Renal cortex interstitium (tissue), 15 donors: Measurements from ENCODE around the gene RPL26. TPM values are rescaled to one million over a fixed set of nuclear protein-coding genes. Genes with fewer than 3 reads are reported as not detected.

Source experiments
- DNase-seq, 11 donors: peaks; one replicate each; pipeline ENCODE4 v3.0.0-alpha.2; 2013; ENCODE audit warnings: low read depth in 9 of 11, low spot score in 4 of 11; ENCODE audit errors: extremely low read depth in 1 of 11
- long read RNA-seq, 16 experiments: transcript quantifications; one replicate each; lab custom pipeline, GENCODE V29; 2026
- polyA plus RNA-seq, 3 donors: library from polyadenylated mRNA; unstranded; fragments of 120-200 nt; gene quantifications; one replicate each; pipeline ENCODE4 v1.2.1, GENCODE V29; 2013; ENCODE audit not compliant: insufficient read length in 3 of 3

RPL26 gene
- polyA plus RNA-seq, result 1,000 to 10,000 TPM; 2,237 to 3,232 (median 2,994) TPM
- long read RNA-seq, donor 1, transcript RPL26-214 (4 exons, 528 nt), result major isoform, 1,009 of 1,474 reads
- long read RNA-seq, donor 1, transcript RPL26-202 (2 exons, 456 nt), result minor isoform, 89 of 1,474 reads
- long read RNA-seq, donor 1, transcript RPL26-203 (2 exons, 569 nt), result minor isoform, 7 of 1,474 reads
- long read RNA-seq, donor 1, transcript RPL26-204 (3 exons, 1,002 nt), result minor isoform, 55 of 1,474 reads
- long read RNA-seq, donor 1, partial matches to known transcripts, result 235 of 1,474 reads
- long read RNA-seq, donor 1, other reads (novel, unspliced or antisense), result 66 of 1,474 reads
- long read RNA-seq, donor 2, transcript RPL26-204 (3 exons, 1,002 nt), result minor isoform, 62 of 1,466 reads
- long read RNA-seq, donor 2, transcript RPL26-202 (2 exons, 456 nt), result minor isoform, 91 of 1,466 reads
- long read RNA-seq, donor 2, transcript RPL26-214 (4 exons, 528 nt), result major isoform, 1,003 of 1,466 reads
- long read RNA-seq, donor 2, transcript RPL26-203 (2 exons, 569 nt), result minor isoform, 6 of 1,466 reads
- long read RNA-seq, donor 2, partial matches to known transcripts, result 244 of 1,466 reads
- long read RNA-seq, donor 2, other reads (novel, unspliced or antisense), result 47 of 1,466 reads
- long read RNA-seq, donor 3, transcript RPL26-203 (2 exons, 569 nt), result minor isoform, 20 of 2,503 reads
- long read RNA-seq, donor 3, transcript RPL26-202 (2 exons, 456 nt), result minor isoform, 43 of 2,503 reads
- long read RNA-seq, donor 3, transcript RPL26-214 (4 exons, 528 nt), result major isoform, 1,880 of 2,503 reads
- long read RNA-seq, donor 3, transcript RPL26-204 (3 exons, 1,002 nt), result minor isoform, 55 of 2,503 reads
- long read RNA-seq, donor 3, partial matches to known transcripts, result 368 of 2,503 reads
- long read RNA-seq, donor 3, other reads (novel, unspliced or antisense), result 110 of 2,503 reads
- long read RNA-seq, donor 4, transcript RPL26-202 (2 exons, 456 nt), result minor isoform, 27 of 1,622 reads
- long read RNA-seq, donor 4, transcript RPL26-214 (4 exons, 528 nt), result major isoform, 1,254 of 1,622 reads
- long read RNA-seq, donor 4, transcript RPL26-204 (3 exons, 1,002 nt), result minor isoform, 41 of 1,622 reads
- long read RNA-seq, donor 4, transcript RPL26-203 (2 exons, 569 nt), result minor isoform, 11 of 1,622 reads
- long read RNA-seq, donor 4, partial matches to known transcripts, result 212 of 1,622 reads
- long read RNA-seq, donor 4, other reads (novel, unspliced or antisense), result 58 of 1,622 reads
- long read RNA-seq, donor 5, result 0 reads
- long read RNA-seq, donor 6, transcript RPL26-214 (4 exons, 528 nt), result major isoform, 1,130 of 1,641 reads
- long read RNA-seq, donor 6, transcript RPL26-202 (2 exons, 456 nt), result minor isoform, 67 of 1,641 reads
- long read RNA-seq, donor 6, transcript RPL26-203 (2 exons, 569 nt), result minor isoform, 17 of 1,641 reads
- long read RNA-seq, donor 6, transcript RPL26-204 (3 exons, 1,002 nt), result minor isoform, 46 of 1,641 reads
- long read RNA-seq, donor 6, partial matches to known transcripts, result 316 of 1,641 reads
- long read RNA-seq, donor 6, other reads (novel, unspliced or antisense), result 50 of 1,641 reads
- long read RNA-seq, donor 7, transcript RPL26-208 (2 exons, 534 nt), result minor isoform, 12 of 2,568 reads
- long read RNA-seq, donor 7, transcript RPL26-214 (4 exons, 528 nt), result major isoform, 1,928 of 2,568 reads
- long read RNA-seq, donor 7, transcript RPL26-202 (2 exons, 456 nt), result minor isoform, 81 of 2,568 reads
- long read RNA-seq, donor 7, transcript RPL26-204 (3 exons, 1,002 nt), result minor isoform, 72 of 2,568 reads
- long read RNA-seq, donor 7, partial matches to known transcripts, result 333 of 2,568 reads
- long read RNA-seq, donor 7, other reads (novel, unspliced or antisense), result 122 of 2,568 reads
- long read RNA-seq, donor 8, result 0 reads
- long read RNA-seq, donor 9, transcript RPL26-214 (4 exons, 528 nt), result major isoform, 1,157 of 1,617 reads
- long read RNA-seq, donor 9, transcript RPL26-203 (2 exons, 569 nt), result minor isoform, 17 of 1,617 reads
- long read RNA-seq, donor 9, transcript RPL26-202 (2 exons, 456 nt), result minor isoform, 42 of 1,617 reads
- long read RNA-seq, donor 9, transcript RPL26-204 (3 exons, 1,002 nt), result minor isoform, 20 of 1,617 reads
- long read RNA-seq, donor 9, partial matches to known transcripts, result 336 of 1,617 reads
- long read RNA-seq, donor 9, other reads (novel, unspliced or antisense), result 31 of 1,617 reads
- long read RNA-seq, donor 10, transcript RPL26-204 (3 exons, 1,002 nt), result minor isoform, 55 of 2,211 reads
- long read RNA-seq, donor 10, transcript RPL26-203 (2 exons, 569 nt), result minor isoform, 13 of 2,211 reads
- long read RNA-seq, donor 10, transcript RPL26-214 (4 exons, 528 nt), result major isoform, 1,628 of 2,211 reads
- long read RNA-seq, donor 10, transcript RPL26-202 (2 exons, 456 nt), result minor isoform, 70 of 2,211 reads
- long read RNA-seq, donor 10, partial matches to known transcripts, result 363 of 2,211 reads
- long read RNA-seq, donor 10, other reads (novel, unspliced or antisense), result 67 of 2,211 reads
- long read RNA-seq, donor 11, transcript RPL26-214 (4 exons, 528 nt), result major isoform, 926 of 1,222 reads
- long read RNA-seq, donor 11, transcript RPL26-204 (3 exons, 1,002 nt), result minor isoform, 24 of 1,222 reads
- long read RNA-seq, donor 11, transcript RPL26-202 (2 exons, 456 nt), result minor isoform, 22 of 1,222 reads
- long read RNA-seq, donor 11, transcript RPL26-203 (2 exons, 569 nt), result minor isoform, 12 of 1,222 reads
- long read RNA-seq, donor 11, partial matches to known transcripts, result 192 of 1,222 reads
- long read RNA-seq, donor 11, other reads (novel, unspliced or antisense), result 34 of 1,222 reads
- long read RNA-seq, donor 12, transcript RPL26-202 (2 exons, 456 nt), result minor isoform, 61 of 985 reads
- long read RNA-seq, donor 12, transcript RPL26-204 (3 exons, 1,002 nt), result minor isoform, 18 of 985 reads
- long read RNA-seq, donor 12, transcript RPL26-214 (4 exons, 528 nt), result major isoform, 626 of 985 reads
- long read RNA-seq, donor 12, transcript RPL26-208 (2 exons, 534 nt), result minor isoform, 10 of 985 reads
- long read RNA-seq, donor 12, partial matches to known transcripts, result 222 of 985 reads
- long read RNA-seq, donor 12, other reads (novel, unspliced or antisense), result 38 of 985 reads
- long read RNA-seq, donor 13, result 0 reads
- long read RNA-seq, donor 14, transcript RPL26-214 (4 exons, 528 nt), result major isoform, 1,420 of 1,896 reads
- long read RNA-seq, donor 14, transcript RPL26-204 (3 exons, 1,002 nt), result minor isoform, 50 of 1,896 reads
- long read RNA-seq, donor 14, transcript RPL26-203 (2 exons, 569 nt), result minor isoform, 13 of 1,896 reads
- long read RNA-seq, donor 14, transcript RPL26-202 (2 exons, 456 nt), result minor isoform, 44 of 1,896 reads
- long read RNA-seq, donor 14, partial matches to known transcripts, result 338 of 1,896 reads
- long read RNA-seq, donor 14, other reads (novel, unspliced or antisense), result 15 of 1,896 reads
- long read RNA-seq, donor 15, transcript RPL26-214 (4 exons, 528 nt), result major isoform, 431 of 600 reads
- long read RNA-seq, donor 15, transcript RPL26-203 (2 exons, 569 nt), result minor isoform, 5 of 600 reads
- long read RNA-seq, donor 15, transcript RPL26-202 (2 exons, 456 nt), result minor isoform, 8 of 600 reads
- long read RNA-seq, donor 15, transcript RPL26-204 (3 exons, 1,002 nt), result minor isoform, 17 of 600 reads
- long read RNA-seq, donor 15, partial matches to known transcripts, result 116 of 600 reads
- long read RNA-seq, donor 15, other reads (novel, unspliced or antisense), result 17 of 600 reads
- long read RNA-seq, donor 16, transcript RPL26-204 (3 exons, 1,002 nt), result minor isoform, 66 of 3,708 reads
- long read RNA-seq, donor 16, transcript RPL26-203 (2 exons, 569 nt), result minor isoform, 33 of 3,708 reads
- long read RNA-seq, donor 16, transcript RPL26-214 (4 exons, 528 nt), result major isoform, 2,852 of 3,708 reads
- long read RNA-seq, donor 16, transcript RPL26-202 (2 exons, 456 nt), result minor isoform, 76 of 3,708 reads
- long read RNA-seq, donor 16, partial matches to known transcripts, result 464 of 3,708 reads
- long read RNA-seq, donor 16, other reads (novel, unspliced or antisense), result 188 of 3,708 reads

DNA sequence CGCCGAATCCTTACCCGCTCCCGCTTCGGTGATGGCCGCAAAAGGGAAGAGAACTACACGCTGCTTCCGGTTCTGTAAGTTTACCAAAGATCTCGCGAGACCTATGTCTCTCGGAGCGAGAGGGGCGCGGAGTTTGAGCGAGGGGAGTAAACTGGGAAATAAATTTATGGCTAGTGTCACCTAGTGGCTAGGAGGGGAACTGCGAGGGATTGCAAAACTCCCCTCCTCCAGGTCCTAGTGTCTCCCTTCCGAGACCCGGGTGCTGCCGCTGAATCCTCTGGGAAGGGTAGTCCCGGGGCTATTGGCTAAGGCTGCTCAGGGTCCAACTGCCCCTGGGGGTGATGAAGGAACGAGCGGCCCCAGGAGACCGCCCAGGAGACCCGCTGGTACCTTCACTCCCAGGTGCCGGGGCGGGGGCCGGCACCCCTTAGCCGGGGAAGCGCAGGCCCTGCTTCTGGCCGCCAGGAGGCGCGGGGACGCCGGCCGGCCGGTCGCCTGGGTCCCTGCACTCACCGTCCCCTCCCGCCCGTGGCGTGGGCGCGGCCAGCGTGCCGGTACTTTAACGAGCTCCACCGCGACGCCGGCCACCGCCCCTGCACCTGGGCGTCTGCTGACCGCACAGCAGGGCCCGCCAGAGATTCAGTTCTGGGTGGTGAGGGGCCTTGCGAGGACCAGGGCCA is at the start of gene RPL26:
Gene RPL26, minus strand, starts transcription at position 51 of the 680 bp plus-strand sequence. CDS start 883 bp downstream, outside the sequence.
- peak; percentile 94 to 99 (median 98) for DNase-seq

DNA sequence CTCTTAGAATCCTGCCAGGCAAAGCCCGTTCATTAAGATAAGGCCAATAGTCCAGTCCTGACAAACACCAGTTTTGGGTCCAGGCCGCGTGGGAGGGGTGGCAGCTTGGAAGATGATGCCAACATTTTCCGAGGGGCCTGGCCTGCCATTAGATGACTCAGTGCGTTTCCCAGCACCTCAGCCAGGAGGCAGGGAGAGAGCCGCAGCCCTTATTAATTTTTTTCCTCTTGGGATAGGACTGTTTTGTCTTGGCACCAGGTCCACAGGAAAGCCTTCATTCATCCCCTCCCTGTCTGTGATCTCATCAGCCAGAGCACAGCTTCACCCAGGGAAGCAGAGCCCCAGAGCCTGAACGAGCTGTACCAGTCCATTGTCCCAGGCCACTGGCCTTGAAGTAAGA is 48.0 kb upstream of the RPL26 start:
- no peak for DNase-seq

DNA sequence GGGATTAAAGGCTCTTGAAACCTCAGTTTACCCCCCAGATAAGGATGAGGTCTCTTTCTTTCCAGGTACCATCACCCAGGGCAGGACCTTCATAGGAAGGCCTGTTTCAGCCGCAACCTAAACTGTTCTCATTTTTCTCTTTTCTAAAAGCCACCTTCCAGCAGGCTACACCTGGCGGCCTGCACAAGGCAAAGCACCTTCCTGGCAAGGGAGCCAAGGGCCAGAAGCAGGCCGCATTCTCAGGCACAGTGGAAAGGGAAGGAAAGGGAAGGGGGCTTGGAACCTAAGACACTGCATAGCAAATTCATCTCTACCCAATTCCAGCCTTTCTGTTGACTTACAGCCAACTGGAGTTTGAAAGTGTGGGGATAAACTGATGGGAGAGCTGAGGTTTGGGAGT is 43.8 kb upstream of the RPL26 start:
- DNase-seq, result no peak

DNA sequence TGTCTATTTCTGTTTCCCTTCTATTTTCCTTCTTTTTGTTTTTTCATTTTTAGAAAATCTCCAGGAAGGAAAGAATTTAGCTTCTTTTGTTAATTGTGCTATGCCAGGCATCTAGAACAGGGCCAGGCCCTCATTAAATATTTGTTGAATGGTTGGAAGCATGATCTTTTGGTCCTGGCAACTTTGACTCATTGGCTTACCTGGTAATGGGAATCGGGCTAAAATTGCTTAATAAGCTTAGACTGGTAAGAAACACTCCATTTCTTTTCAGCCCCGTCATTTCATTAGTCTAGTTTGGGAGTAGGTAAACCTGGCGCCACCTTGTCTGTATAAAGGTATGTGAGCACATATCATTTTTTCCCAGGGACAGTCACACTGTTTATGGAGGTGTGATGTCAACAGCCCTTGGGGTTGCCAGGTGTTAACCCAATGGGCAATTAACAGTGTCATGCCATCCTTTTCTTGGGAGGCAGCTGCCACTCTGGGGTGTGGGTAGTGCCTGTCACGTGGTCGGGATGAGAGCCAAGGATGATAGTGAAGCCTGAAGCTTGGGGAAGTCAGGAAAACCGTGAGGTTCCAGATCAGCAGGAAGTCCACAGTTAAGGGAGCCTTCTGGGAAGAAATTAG is 43.2 kb upstream of the RPL26 start:
- no peak for DNase-seq

DNA sequence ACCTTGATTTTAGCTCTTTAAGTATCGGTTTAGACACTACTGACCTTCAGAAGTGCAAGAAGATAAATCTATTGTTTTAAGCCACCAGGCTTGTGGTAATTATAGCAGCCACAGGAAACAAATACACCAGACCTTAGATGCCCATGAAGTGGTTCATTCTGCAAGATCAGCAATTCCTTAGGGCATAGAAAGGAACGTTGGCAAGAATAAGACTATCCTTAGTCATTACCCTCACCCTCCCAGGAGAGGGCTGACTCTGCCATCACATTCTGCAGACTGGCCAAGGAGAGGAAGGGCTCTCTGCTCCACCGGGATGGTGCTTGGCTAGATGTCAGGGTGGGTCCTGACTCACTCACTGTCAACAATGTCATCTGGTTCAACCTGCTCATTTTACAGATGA is 38.6 kb upstream of the RPL26 start:
- DNase-seq, result no peak

DNA sequence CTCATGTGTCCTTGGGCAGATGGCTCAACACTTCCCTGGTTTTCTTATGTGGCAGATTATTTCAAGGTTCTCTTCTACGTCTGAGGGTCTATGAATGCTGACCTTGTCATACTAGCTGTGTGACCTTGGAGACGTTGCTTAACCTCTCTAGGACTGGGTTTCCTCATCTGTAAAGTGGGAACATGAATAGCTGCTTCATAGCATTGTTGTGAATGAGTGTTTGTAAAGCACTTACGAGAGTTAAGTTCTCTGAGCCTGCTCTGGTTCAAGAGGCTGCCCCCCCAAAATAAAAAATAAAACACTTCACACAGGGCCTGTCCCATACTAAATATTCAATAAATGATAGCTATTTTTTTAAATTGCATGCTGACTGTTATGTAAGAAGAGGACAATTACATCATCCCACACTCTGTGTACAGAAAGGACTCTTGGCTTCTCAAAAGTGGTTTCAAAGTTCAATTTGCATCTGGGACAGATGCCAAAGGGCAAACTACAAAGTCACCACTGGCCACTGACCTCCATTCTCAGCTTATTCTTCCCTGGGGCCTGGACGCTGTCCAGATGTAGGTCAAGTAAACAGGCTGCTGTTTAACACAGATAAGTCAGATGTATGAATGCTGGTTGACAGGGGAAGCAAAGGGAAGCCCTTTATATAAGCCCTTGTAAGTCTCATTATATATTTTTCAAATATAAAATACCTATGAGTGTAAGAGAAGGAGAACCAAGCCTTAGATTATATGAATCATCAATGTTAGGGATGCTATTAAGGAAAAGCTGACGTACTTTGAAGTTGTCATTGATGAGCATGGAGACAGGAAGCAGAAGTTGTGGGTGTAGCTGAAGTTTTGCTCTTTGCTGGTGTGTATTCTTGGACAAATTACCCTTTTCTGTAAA is 37.3 kb upstream of the RPL26 start:
- DNase-seq, result peak in 9 of 11 donors; percentile 42 to 70 (median 55)

DNA sequence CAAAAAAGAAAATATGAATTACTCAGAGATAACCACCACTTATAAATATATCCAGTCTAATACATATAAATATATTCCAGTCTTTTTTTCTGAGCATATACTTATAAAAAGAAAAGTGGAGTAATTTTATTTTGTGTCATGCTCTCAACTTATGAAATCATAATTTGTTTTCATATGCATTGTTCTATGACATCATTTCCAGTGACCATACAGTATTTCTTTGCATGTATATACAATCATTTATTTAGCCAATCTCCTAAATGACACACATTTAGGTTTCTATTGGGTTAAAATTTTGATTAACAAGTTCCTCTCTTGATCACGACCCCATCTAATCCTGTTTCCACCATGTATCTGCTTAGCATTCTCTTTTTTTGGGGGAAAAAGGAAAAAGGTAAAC is 36.3 kb upstream of the RPL26 start:
- no peak for DNase-seq

DNA sequence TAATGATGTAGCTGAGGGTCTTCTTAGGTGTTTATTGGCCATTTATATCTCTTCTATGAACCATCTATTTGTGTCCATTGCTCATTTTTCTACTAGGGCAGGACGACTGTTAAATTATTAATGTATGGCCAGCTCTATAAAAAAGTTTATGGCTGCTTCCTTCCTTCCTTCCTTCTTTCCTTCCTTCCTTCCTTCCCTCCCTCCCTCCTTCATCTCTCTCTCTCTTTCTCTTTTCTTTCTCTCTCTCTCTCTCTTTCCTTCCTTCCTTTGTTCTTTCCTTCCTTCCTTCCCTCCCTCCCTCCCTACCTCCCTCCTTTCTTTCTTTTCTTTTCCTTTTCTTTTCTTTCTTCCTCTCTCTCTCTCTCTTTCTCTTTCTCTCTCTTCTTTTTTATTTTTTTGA is 35.5 kb upstream of the RPL26 start:
- DNase-seq, result no peak

DNA sequence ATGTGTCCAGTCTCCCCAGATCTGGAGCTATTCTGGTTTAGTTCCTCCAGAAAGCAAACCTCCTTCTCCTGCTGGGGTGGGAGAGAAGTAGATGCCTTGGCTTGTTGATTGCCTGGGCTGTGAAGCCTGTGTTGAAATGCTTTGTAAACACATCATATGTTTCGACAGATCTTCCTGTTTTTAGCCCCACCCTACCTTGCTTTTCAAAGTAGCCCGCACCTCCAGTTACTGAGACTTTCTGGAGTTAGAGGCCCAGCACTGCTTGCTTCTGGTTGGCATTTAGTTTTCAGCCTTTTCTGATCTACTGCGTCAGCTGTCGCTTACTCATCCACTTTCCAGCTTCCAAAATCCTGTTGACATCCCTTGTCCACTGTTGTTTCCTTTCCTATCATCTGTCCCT is 34.8 kb upstream of the RPL26 start:
- DNase-seq, result no peak

DNA sequence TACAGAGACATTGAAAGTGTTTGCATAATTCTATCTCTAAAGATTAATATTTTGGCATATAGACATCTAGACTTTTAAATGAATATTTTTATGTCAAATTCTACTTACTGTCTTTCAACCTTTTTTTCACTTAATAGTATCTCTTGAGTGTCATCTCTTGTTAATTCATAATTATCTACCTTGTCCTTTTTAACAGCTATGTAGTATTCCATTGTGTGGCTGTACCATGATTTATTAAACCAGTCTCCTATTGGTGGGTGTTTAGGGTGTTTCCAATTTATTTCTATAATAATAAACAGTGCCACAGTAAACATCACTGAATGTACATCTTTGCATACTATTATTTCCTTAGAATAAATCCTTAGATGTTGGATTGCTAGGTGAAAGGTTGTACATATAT is 30.9 kb upstream of the RPL26 start:
- no peak for DNase-seq

DNA sequence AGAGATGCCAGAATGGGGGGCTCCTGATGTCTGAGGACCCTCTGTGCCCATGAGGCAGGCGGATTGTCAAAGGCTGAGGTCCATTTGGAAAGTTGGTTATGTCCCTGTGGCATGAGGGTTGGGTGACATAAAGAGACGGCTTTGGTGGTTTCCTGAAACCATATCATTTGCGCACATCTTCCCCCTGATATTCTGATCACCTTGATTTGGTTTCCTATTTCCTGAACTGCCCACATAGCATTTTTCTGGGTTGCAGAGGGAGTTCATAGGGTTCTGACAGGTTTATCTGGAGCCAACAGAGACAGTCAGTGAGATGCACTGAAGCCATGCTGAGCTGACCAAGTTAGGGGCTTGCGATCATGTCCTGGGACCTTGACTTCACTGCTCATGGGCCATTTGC is 30.3 kb upstream of the RPL26 start:
- DNase-seq, result no peak

DNA sequence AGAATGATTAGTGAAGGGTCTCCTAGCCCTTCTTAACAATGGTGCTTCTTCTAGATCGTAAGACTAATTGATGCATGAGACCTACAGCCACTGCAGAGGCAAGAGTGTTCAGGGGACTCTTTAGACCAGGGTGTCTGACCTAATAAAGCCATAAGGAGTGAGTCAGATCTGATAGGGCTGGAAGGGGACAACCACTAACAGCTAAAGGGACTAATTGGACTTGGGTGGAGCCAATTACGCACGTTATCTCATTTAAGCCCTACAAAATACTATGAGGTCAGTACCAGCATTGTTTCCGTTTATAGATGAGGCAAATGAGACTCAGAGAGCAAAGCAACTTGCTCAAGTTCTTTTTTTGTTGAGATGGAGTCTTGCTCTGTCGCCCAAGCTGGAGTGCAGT is 29.1 kb upstream of the RPL26 start:
- DNase-seq, result no peak
